MM.1S (cell line): Measurements from ENCODE around the gene AUTS2.

Source experiments
- DNase-seq: peaks from one replicate; pipeline ENCODE4 v3.0.0-alpha.2; 2015
- H2AFZ ChIP-seq: fragments of 300-600 bp; sonication (generic); 2 replicates; pipeline ENCODE4 v1.6.0; 2016; ENCODE audit warnings: antibody characterized with exemption, low read length
- H3F3A ChIP-seq: fragments of 300-600 bp; sonication (generic); 2 replicates; pipeline ENCODE4 v1.6.1; 2016; ENCODE audit warnings: mild to moderate bottlenecking, antibody characterized with exemption, low read length, moderate library complexity, mixed read lengths; ENCODE audit not compliant: insufficient read depth
- H3K27ac ChIP-seq: fragments of 300-600 bp; sonication (generic); 2 replicates; pipeline ENCODE4 v1.5.1; 2016; ENCODE audit warnings: mild to moderate bottlenecking, low read length
- H3K27me3 ChIP-seq: fragments of 300-600 bp; sonication (generic); replicated peaks from 2 replicates; pipeline ENCODE4 v1.6.0; 2016; ENCODE audit warnings: low read length; ENCODE audit not compliant: insufficient read depth
- H3K36me3 ChIP-seq: fragments of 300-600 bp; sonication (generic); replicated peaks from 2 replicates; pipeline ENCODE4 v1.6.1; 2016; ENCODE audit warnings: mild to moderate bottlenecking, low read length, mixed read lengths; ENCODE audit not compliant: insufficient read depth
- H3K4me1 ChIP-seq: fragments of 300-600 bp; sonication (generic); 2 replicates; pipeline ENCODE4 v1.6.1; 2016; ENCODE audit warnings: low read length, mixed read lengths
- H3K4me2 ChIP-seq: fragments of 300-600 bp; sonication (generic); 2 replicates; pipeline ENCODE4 v1.6.0; 2016; ENCODE audit warnings: low read depth, low read length
- H3K4me3 ChIP-seq: fragments of 300-600 bp; sonication (generic); 2 replicates; pipeline ENCODE4 v1.5.1; 2016; ENCODE audit warnings: low read length, mixed read lengths
- H3K79me2 ChIP-seq: fragments of 300-600 bp; sonication (generic); 2 replicates; pipeline ENCODE4 v1.6.1; 2016; ENCODE audit warnings: mixed run types, low read length, mixed read lengths
- H3K9ac ChIP-seq: fragments of 300-600 bp; sonication (generic); 2 replicates; pipeline ENCODE4 v1.6.1; 2016; ENCODE audit warnings: low read length, mixed read lengths
- H3K9me2 ChIP-seq: fragments of 300-600 bp; sonication (generic); replicated peaks from 2 replicates; pipeline ENCODE4 v1.6.1; 2016; ENCODE audit warnings: mild to moderate bottlenecking, low read length, mixed read lengths; ENCODE audit not compliant: insufficient read depth
- H3K9me3 ChIP-seq: fragments of 300-600 bp; sonication (generic); replicated peaks from 2 replicates; pipeline ENCODE4 v1.6.1; 2016; ENCODE audit warnings: mild to moderate bottlenecking, low read length, mixed read lengths; ENCODE audit not compliant: insufficient read depth
- H4K20me1 ChIP-seq: fragments of 300-600 bp; sonication (generic); 2 replicates; pipeline ENCODE4 v1.6.1; 2016; ENCODE audit warnings: mild to moderate bottlenecking, low read length, moderate library complexity, mixed read lengths; ENCODE audit not compliant: insufficient read depth
- CTCF ChIP-seq: fragments of 300-600 bp; sonication (generic); IDR thresholded peaks from 2 replicates; pipeline ENCODE4 v1.5.1; 2016; ENCODE audit warnings: antibody characterized with exemption, low read length, mixed read lengths
- EZH2 ChIP-seq: fragments of 300-600 bp; sonication (generic); optimal IDR thresholded peaks from 2 replicates; pipeline ENCODE3; 2017; ENCODE audit warnings: low read depth, mild to moderate bottlenecking, antibody characterized with exemption, low read length, mixed read lengths
- EZH2phosphoT487 ChIP-seq: fragments of 300-600 bp; sonication (generic); IDR thresholded peaks from 2 replicates; pipeline ENCODE4 v1.6.1; 2018; ENCODE audit warnings: antibody characterized with exemption, low read length

The AUTS2 gene

GRCh38 chr7:69845721-69846495, 247.6 kb downstream of the AUTS2 start:
- Histone ChIP-seq H3K4me1 (no peaks in the 10 kb centered on the region), H4K20me1 (no peaks in the 10 kb centered on the region), H2AFZ (no peak overlapping the region), H3K4me3 (no peak overlapping the region), H3K27me3 (no peaks in the 10 kb centered on the region), H3K9me3 (no peaks in the 10 kb centered on the region), H3K27ac (no peak overlapping the region), H3K4me2 (no peak overlapping the region), H3F3A (no peaks in the 10 kb centered on the region), H3K36me3 (no peaks in the 10 kb centered on the region), H3K79me2 (no peaks in the 10 kb centered on the region), H3K9me2 (no peaks in the 10 kb centered on the region), H3K9ac (no peak overlapping the region)
- DNase-seq = no peak
- TF ChIP-seq EZH2phosphoT487 = no peak
- TF ChIP-seq CTCF = no peak
- TF ChIP-seq EZH2 = no peak

GRCh38 chr7:69847921-69848612, 249.8 kb downstream of the AUTS2 start:
- no peak overlapping the region for H3K27ac ChIP-seq
- H4K20me1 ChIP-seq = no peaks in the 10 kb centered on the region
- H2AFZ ChIP-seq = no peak overlapping the region
- H3K4me3 ChIP-seq = no peak overlapping the region
- no peaks in the 10 kb centered on the region for H3K9me3 ChIP-seq
- H3K36me3 ChIP-seq = no peaks in the 10 kb centered on the region
- H3K79me2 ChIP-seq = no peaks in the 10 kb centered on the region
- no peaks in the 10 kb centered on the region for H3K27me3 ChIP-seq
- no peak overlapping the region for H3K9ac ChIP-seq
- H3K4me1 ChIP-seq = no peaks in the 10 kb centered on the region
- no peak overlapping the region for H3K4me2 ChIP-seq
- H3K9me2 ChIP-seq = no peaks in the 10 kb centered on the region
- TF ChIP-seq CTCF (no peak), EZH2phosphoT487 (no peak), EZH2 (no peak)
- no peaks in the 10 kb centered on the region for H3F3A ChIP-seq
- no peak for DNase-seq

GRCh38 chr7:69849268-69849667, 251.0 kb downstream of the AUTS2 start:
- no peaks in the 10 kb centered on the region for H3K4me1 ChIP-seq
- DNase-seq = no peak
- H3K9ac ChIP-seq = no peak overlapping the region
- no peak overlapping the region for H3K4me3 ChIP-seq
- no peaks in the 10 kb centered on the region for H3F3A ChIP-seq
- H3K4me2 ChIP-seq = no peak overlapping the region
- no peaks in the 10 kb centered on the region for H4K20me1 ChIP-seq
- H3K79me2 ChIP-seq = no peaks in the 10 kb centered on the region
- no peak overlapping the region for H3K27ac ChIP-seq
- no peaks in the 10 kb centered on the region for H3K9me3 ChIP-seq
- no peak overlapping the region for H2AFZ ChIP-seq
- no peaks in the 10 kb centered on the region for H3K27me3 ChIP-seq
- TF ChIP-seq EZH2phosphoT487 (no peak), CTCF (no peak), EZH2 (no peak)
- no peaks in the 10 kb centered on the region for H3K36me3 ChIP-seq
- no peaks in the 10 kb centered on the region for H3K9me2 ChIP-seq
